Kidney capillary endothelial cell (primary cell): ENCODE measurements around the gene NSUN3.

ENCODE experiments used
- DNase-seq: peaks from one replicate; pipeline ENCODE4 v3.0.0-alpha.2; 2018; ENCODE audit warnings: low spot score

NSUN3 gene

DNA sequence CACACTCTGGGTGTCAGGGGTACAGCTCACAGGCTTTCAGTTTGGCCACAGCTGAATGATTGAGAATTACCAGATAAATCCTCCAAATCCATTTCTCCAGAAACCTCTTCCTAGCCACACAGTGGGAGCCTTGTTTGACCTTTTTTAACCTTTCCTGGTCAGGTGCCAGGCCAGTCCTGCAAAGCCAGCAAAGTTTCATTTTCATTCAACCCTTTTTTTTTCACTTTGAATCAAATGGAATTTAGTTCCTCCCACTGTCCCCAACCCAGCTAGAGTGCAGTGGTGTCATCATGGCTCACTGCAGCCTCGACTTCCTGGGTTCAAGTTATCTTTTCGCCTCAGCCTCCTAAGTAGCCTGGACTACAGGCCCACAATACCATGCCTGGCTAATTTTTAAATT, 67.8 kb downstream of the NSUN3 start:
- no peak for DNase-seq

- DNase-seq, result peak; percentile 5
Observed at GRCh38 chr3:94132777-94133176, 69.9 kb downstream of the NSUN3 start.

DNA sequence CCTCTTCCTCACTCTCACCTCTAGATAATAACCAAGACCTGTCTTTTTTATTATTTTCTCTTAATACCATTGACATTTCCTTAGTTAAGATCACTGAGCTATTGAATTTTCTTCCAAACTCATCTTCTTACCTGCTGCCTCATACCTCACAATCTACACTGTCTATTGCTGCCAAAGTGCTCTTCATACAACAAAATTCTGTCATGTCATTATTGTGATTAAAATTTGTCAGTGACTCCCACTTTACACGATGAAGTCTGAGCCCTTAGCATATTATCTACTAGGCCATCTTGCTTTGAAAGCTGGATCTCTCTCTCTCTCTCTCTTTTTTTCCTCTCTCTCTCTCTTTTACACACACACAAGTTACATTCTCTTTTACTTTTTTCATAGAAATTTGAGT, 73.3 kb downstream of the NSUN3 start:
- no peak for DNase-seq

- DNase-seq, result no peak
Observed at GRCh38 chr3:94137377-94137776, 74.5 kb downstream of the NSUN3 start.

GRCh38 chr3:94146455-94146854, 83.6 kb downstream of the NSUN3 start:
- no peak for DNase-seq

DNA sequence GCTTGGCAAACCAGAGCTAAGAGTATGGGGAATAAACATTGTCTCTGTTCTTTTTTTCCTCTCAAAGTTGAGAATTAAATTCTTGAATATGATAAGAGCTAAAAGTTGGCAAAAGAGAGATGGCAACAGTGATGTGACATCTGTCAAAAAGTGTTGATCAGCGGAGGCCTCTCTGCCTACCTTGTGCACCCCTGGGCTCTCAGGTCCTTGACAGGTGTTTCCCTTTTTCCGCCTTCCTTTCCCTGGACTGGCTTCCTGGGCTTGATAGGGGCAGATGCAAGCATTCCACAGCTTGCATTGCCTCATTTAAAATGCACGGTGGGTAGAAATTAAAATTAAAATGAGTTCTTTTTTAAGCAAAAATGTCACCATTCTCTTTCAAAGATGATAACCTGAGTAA, 84.2 kb downstream of the NSUN3 start:
- no peak for DNase-seq

DNA sequence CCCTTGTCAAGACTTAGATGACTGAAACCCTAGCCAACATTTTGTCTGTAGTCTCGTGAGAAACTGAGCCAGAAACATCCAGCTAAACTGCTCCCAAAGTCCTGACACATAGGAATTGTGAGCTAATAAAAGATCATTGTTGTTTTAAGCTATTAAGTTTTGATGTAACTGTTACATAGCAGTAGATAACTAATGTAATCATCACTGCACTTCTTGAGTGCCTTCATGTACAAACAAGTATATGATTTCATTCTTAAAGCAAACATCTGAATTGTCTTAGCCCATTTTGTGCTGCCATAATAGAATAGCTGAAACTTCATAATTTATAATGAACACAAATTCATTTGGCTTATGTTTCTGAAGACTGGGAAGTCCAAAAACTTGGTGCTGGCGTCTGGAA, 87.3 kb downstream of the NSUN3 start:
- DNase-seq, result no peak

GRCh38 chr3:94156626-94157025, 93.8 kb downstream of the NSUN3 start:
- DNase-seq, result no peak

- DNase-seq, result no peak
Observed at GRCh38 chr3:94158512-94158911, 95.7 kb downstream of the NSUN3 start.

GRCh38 chr3:94159062-94159828, 96.4 kb downstream of the NSUN3 start:
- DNase-seq, result no peak

- peak; percentile 23 for DNase-seq
Observed at GRCh38 chr3:94162700-94163099, 99.8 kb downstream of the NSUN3 start.

DNA sequence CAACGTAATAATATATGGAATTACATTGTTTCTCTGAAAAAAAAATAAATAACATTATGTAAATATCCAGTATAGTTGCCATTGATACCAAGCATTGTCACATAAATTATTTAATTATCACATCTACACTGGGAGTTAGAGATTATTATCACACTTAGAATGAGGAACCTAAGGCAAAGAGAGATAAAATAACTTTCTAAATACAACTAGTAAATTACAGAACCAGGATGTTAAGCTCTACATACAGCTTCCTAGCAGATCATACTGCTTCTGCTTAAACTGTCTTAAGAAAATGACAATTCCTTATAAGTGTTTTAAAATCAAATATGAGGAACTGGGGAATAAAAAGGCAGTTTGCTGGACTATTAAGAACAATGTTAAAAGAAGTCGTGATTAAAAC, 104.5 kb downstream of the NSUN3 start:
- DNase-seq, result no peak

GRCh38 chr3:94167796-94168195, 104.9 kb downstream of the NSUN3 start:
- no peak for DNase-seq

DNA sequence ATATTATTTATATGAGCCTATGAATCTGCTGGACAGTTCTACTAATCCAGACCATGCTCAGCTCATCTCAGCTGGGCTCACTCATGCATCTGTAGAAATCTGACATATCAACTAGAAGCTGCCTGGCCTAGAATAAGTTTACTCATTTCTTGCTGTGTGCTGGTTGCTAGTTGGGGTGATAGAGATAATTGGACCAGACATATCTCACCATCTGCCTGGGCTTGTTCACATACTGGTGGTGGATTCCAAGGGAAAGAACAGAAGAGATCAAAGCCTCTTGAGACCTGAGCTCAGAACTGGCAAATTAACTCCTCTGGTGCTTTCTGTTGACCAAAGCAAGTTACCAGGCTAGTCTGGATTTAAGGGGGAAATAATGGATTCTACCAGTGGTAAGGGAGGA, 109.1 kb downstream of the NSUN3 start:
- no peak for DNase-seq

DNA sequence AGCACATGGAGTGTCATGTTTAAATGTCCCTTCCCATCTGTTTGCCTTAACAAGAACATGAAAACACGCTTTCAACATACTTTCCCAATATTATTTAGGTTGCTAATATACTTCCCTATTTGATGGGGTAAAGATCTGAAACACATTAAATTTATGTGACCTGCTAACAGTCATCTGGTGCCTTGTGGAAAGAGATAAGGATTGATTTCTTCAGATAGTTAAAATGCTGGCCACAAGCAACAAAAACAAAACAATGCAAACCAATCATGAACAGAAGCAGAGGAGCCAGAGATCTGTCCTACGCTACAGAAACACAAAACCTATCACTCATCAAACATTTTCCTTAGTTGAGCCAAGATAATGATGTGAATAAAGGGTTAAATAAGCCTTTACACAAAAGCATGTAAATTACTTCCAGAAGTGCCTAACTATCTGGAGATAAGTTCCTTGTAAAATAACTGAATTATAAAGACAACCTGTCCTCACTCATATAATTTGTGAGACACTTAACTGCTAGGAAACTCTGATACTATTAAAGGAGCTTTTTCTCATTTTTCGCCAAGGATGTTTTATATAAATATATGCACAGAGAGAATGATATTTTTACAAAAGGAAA, 109.9 kb downstream of the NSUN3 start:
- no peak for DNase-seq

DNA sequence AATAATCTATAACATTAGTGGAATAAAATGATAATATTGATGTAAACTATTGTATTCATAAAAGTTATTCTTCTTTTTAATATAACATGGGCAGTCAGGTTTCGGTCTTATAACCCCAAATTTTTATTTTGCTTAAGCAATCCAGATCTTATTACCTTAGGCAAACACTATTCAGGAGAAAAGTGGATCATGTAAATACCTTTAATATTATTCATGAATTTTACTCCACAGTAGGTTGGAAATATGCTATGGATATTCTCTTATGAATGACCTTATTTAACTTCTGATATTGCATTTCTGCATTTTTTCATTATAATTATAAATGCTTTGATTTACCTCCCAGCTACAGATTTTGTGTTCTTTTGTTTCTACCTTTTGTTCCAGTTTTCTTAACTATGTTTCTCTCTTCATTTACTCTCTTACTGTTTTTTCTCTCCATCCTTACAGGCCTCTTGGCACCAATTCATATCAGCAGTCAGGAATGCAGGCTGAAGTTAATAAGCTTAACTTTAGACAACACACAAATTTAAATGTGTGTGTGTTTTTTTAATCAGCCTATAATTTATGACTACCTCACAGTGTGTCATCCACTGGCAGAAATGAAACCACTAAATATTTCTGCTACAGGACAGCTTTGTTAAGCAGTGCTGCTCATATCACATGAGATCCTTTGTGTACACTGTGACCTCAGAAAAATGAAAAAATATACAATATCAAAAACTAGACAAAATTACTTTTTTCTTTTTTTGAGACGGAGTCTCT, 111.0 kb downstream of the NSUN3 start:
- no peak for DNase-seq

GRCh38 chr3:94175677-94176076, 112.8 kb downstream of the NSUN3 start:
- DNase-seq, result no peak

- no peak for DNase-seq
Observed at GRCh38 chr3:94176988-94177745, 114.3 kb downstream of the NSUN3 start.
